Measurements from ENCODE around the gene GRIN2D. TPM values are rescaled to one million over a fixed set of nuclear protein-coding genes. Genes with fewer than 3 reads are reported as not detected.

GRIN2D gene
- total RNA-seq (2014; rRNA removed; shearing (Covaris generic)), result 5.4 and 6.1 TPM in 2 replicates

GRCh38 chr19:48393559-48394330, at the start of gene GRIN2D:
GRIN2D (plus strand) TSS chr19:48393668; CDS start chr19:48398393, 4,725 bp downstream.
- DNase-seq (ENCODE audit: low spot score), result peak; percentile 27
- in situ Hi-C loops (cut with HindIII; ENCODE audit: low sequenced_read_pairs), result no loop called here

- in situ Hi-C loops (cut with HindIII; ENCODE audit: low sequenced_read_pairs), result no loop called here
- no peak for DNase-seq (ENCODE audit: low spot score)
These were observed 48.6 kb upstream of the GRIN2D start for GRCh38 chr19:48344892-48345291.

DNA sequence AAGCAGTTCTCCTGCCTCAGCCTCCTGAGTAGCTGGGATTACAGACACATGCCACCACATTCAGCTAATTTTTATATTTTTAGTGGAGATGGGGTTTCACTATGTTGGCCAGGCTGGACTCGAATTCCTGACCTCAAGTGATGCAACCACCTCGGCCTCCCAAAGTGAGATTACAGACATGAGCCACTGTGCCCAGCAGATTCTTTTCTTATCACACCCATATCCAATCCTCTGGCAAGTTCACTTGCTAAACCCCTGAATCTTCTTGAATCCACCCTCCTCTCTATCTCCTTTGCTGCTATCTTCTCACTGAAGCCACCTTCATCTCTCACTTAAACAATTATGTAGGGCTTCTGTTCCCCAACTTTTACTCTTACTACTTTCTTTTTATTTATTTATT, 47.3 kb upstream of the GRIN2D start:
- in situ Hi-C loops (cut with HindIII; ENCODE audit: low sequenced_read_pairs), result no loop called here
- no peak for DNase-seq (ENCODE audit: low spot score)

DNA sequence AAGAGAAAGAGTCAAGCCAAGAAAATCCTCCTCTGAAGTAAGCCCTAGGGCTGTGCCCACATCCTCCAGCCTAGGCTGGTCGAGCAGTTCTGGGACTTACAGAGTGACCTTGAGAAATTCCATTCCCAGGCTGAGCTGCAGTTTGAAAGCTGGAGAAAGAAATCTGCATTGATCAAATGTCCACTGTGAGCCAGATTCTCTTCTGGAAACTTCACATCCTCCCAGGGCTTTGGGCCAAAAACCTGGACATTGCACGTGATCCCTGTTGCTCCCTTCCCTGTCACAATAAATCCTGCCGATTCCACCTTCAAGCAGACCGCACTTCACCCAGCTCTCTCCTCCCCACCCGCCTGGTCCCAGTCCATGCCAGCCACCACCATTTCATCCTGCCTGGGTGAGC, 45.4 kb upstream of the GRIN2D start:
- in situ Hi-C loops (cut with HindIII; ENCODE audit: low sequenced_read_pairs), result no loop called here
- DNase-seq (ENCODE audit: low spot score), result no peak

DNA sequence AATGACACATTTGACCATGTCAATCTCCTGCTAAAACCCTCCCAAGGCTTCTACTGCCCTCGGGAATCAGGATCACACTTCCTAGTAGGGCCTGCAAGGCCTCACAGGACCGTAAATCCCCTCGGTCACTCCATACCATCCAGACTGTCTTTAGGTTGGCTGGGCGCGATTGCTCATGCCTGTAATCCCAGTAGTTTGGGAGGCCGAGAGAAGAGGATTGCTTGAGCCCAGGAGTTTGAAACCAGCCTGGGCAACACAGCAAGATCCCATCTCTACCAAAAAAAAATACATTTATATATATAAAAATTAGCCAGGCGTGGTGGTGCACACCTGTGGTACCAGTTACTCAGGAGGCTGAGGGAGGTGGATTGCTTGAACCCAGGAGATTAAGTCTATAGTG, 44.7 kb upstream of the GRIN2D start:
- in situ Hi-C loops (cut with HindIII; ENCODE audit: low sequenced_read_pairs), result no loop called here
- no peak for DNase-seq (ENCODE audit: low spot score)

- in situ Hi-C loops (cut with HindIII; ENCODE audit: low sequenced_read_pairs), result no loop called here
- no peak for DNase-seq (ENCODE audit: low spot score)
These were observed 42.6 kb upstream of the GRIN2D start for GRCh38 chr19:48350856-48351255.

GRCh38 chr19:48351341-48351752, 42.1 kb upstream of the GRIN2D start:
- in situ Hi-C loops (cut with HindIII; ENCODE audit: low sequenced_read_pairs), result no loop called here
- DNase-seq (ENCODE audit: low spot score), result peak; percentile 40

GRCh38 chr19:48353677-48354076, 39.8 kb upstream of the GRIN2D start:
- in situ Hi-C loops (cut with HindIII; ENCODE audit: low sequenced_read_pairs), result no loop called here
- DNase-seq (ENCODE audit: low spot score), result no peak

DNA sequence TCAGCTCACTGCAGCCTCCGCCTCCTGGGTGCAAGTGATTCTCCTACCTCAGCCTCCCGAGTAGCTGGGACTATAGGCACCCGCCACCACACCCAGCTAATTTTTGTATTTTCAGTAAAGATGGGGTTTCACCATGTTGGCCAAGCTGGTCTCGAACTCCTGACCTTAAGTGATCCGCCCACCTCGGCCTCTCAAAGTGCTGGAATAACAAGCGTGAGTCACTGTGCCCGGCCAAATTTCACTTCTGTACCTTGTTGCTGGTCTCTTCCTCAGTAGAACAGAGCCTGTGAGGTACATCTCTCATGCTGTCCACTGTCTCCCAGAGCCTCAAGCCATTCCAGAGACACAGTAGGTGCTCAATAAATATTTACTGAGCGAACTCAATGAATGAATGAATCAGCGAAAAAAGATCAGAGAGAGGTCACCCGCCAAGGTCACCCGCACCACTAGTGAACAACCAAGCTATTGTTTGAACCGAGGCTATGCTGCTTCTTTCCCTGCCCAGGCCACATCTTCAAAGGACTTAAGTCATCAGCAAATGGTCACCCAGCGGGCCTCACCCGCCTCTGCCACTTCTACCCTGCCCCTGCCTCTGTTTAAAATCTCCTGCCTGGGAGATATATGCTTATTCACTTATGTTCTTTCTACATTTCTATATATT, 39.0 kb upstream of the GRIN2D start:
- no peak for DNase-seq (ENCODE audit: low spot score)
- in situ Hi-C loops (cut with HindIII; ENCODE audit: low sequenced_read_pairs), result no loop called here

GRCh38 chr19:48355365-48355954, 38.0 kb upstream of the GRIN2D start:
- DNase-seq (ENCODE audit: low spot score), result no peak
- in situ Hi-C loops (cut with HindIII; ENCODE audit: low sequenced_read_pairs), result no loop called here

DNA sequence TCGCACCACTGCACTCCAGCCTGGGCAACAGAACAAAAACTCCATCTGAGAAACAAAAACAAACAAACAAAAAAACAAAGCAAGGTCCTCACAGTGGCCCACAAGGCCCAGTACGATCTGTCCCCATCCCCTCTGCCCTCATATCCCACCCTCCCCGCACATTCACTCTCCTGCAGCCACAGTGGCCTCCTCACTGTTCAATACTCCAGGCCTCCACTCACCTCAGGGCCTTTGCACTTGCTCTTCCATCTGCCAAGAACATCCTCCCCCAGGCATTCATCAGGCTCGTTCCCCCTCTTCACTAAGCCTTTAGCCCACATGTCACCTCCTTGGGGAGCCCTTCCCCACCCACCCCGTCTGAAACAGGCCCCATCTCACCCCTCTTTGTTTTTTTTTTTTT, 34.3 kb upstream of the GRIN2D start:
- no peak for DNase-seq (ENCODE audit: low spot score)
- in situ Hi-C loops (cut with HindIII; ENCODE audit: low sequenced_read_pairs), result no loop called here

DNA sequence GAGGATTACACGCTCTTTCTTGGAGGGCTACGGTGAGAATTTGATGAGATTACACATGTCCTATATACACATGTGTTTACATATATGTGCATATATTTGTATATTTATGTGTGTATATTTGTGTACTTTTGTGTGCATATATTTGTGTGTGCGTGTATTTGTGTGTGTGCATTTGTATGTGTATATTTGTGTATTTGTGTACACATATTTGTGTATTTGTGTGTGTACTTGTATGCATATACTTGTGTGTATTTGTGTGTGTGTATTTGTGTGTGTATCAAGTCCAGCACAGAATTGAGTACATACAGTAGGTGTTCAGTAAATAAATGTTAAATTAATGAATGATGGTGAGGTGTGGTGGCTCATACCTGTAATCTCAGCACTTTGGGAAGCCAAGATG, 31.6 kb upstream of the GRIN2D start:
- DNase-seq (ENCODE audit: low spot score), result no peak
- in situ Hi-C loops (cut with HindIII; ENCODE audit: low sequenced_read_pairs), result no loop called here

DNA sequence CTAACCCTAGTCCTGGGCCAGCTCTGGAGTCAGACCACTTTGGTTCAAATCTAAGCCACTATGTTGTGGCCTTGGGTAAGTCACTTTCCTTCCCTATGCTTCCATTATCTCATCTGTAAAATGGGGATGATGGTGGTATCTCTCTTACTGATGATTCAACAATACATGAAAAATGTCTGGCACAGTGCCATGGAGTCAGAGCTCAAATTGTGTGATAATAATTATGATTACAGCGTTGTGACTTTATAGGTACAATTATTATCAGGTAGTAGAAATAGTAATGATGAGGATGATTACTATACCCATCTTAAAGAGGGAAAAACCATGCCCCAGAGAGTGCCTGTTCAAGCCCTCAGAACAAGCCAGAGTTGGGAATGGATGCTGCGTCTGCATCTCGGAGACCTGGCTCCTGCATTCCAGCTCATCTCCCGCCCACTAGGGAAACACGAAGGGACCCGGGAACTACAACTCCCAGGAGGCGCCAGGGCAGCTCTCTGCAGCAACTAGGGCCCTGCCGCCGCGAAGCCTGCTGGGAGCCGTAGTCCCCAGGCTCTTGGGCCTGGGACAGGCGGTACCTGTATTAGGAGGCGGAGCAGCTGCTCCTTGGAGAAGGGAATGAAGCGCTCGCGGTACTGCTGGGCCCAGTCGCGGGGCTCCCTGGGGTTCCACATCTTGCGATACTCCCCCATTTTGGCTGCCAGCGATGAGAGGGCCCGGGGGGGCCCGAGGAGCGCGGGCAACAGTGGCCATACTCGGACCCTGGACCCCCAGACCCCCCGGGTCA, 30.6 kb upstream of the GRIN2D start:
- in situ Hi-C loops (cut with HindIII; ENCODE audit: low sequenced_read_pairs), result no loop called here

DNA sequence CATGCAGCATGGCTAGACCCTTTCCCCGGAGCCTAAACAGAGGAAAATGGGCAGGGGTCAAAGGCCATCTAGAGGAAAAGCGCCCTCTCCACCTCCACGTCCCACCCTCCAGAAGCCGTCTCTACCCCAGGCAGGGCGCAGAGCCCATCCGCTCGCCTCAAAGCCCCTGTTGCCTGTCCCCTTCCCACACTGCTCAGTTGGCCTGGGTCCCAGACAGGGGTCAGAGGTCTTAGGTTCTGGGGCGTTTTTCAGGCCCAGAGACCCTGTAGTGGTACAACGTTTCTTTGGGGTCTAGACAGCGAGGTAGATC, 30.0 kb upstream of the GRIN2D start:
- in situ Hi-C loops (cut with HindIII; ENCODE audit: low sequenced_read_pairs), result no loop called here
- no peak for DNase-seq (ENCODE audit: low spot score)

More for the DNA sequence above, 30.6 kb upstream of the GRIN2D start:
- peak; percentile 99 for DNase-seq (ENCODE audit: low spot score)

DNA sequence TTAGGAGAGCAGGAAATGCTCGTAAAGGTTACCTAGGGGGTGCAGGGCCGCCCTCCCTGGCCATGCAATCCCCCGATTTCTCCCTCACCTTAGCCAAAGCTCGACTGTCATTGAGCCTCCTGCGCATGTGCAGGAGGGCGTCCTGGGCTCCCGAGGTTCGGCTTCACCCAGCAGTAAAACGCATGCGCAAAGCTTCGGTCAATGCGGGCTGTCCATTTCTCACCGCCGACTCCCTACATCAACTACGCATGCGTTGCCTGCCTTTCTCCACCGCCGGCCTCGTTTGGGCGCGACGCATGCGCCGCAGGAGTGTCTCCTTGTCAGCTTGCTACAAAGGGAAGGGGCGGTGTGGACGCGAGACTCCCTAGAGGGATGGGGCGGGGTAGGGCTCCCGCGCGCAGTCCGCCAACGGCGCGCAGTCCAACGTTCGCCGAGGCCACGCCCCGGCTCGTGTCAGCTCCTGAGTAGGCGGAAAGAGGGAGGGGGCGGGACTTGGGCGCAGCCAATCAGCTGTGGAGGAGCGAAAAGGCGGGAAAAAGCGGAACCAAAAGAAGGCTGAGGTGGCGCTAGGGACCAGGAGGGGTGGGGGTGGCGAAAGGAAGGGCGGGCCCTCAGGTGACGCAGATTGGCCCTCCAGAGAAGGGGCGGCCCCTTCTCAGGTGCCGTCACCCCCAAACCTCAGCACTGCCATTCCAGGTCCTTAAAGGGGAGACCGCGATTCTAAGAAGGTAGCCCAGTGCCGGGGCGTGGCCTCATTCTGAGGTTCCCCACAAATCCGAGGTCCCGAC, 29.5 kb upstream of the GRIN2D start, which contains the start of the genes SYNGR4 and TMEM143:
Gene SYNGR4, plus strand, starts transcription at position 558 of the 788 bp plus-strand sequence. CDS start 1,476 bp downstream, outside the sequence.
Gene TMEM143, minus strand, starts transcription at position 131 of the 788 bp plus-strand sequence. Its CDS starts 20 bp downstream, at position 111.
- DNase-seq (ENCODE audit: low spot score), result peak; percentile 100
- in situ Hi-C loops (cut with HindIII; ENCODE audit: low sequenced_read_pairs), result no loop called here

DNA sequence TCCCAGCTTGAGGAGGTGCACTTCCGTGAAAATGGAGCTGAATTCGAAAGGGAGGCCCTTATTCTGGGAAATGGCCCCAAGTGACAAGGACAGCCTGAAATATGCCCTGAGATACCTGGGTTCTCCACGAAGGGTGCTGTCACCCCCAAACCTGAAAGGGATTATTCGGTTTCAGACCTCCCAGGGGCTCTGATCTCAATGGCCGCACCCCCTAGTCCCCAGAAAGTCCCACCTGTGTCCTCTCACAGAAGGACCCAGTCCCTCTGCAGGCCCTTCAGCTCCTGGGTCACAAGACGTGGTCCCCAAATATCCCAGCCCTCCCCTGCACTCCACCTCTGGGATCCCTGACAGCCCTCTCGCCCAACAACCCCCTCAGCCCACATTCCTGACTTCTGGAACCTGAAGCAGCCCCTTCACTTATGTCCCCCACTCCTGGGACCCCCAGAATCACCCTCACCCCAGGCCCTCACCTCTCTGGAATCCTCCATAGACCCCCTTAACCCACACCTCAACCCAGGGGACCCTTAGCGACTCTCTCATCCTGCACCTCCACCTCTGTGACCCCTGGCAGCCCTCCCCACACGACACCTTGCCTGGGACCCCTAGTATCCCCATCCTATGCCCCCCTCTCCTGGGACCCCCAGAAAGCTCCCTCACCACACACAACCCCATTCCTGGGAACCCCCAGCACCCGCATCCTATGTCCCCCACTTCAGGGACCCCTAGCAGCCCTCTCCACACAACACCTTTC, 28.7 kb upstream of the GRIN2D start:
- no peak for DNase-seq (ENCODE audit: low spot score)
- in situ Hi-C loops (cut with HindIII; ENCODE audit: low sequenced_read_pairs), result no loop called here

DNA sequence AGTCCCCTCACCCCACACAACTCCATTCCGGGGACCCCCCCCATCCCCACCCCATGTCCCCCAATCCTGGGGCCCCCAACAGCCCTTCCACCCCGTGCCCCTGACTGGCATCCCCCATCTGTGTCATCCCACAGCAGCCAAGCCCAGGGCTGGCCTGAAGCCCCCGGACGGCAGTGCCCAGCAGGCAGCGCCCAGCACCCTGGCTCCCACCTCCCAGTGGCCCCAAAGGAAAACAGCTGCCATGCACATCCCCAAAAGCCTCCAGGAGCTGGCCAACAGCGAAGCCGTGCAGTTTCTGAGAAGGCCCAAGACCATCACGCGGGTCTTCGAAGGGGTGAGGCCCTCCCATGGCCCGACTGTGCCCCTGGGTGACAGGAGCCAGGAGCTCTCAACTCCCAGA, 27.9 kb upstream of the GRIN2D start:
- in situ Hi-C loops (cut with HindIII; ENCODE audit: low sequenced_read_pairs), result no loop called here
- no peak for DNase-seq (ENCODE audit: low spot score)

DNA sequence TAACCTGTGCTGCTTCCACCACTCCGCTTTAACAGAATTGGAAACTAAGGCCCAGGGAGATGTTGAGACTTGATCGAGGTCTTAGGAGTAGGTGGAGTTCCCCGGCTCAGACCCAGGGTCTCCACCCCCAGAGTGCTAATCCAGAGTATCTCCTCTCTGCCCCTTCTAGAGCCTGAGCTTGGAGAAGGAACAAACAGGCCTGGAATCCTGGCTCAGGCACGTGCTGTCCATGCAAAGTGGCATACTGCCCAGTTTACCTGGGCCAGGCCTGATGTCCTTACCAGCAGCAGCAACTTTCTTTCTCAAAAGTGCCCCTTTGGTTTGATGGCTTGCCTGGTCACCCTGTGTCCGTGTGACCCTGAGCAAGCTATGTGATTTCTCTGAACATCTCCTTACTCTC, 25.6 kb upstream of the GRIN2D start:
- no peak for DNase-seq (ENCODE audit: low spot score)
- in situ Hi-C loops (cut with HindIII; ENCODE audit: low sequenced_read_pairs), result no loop called here

Data from G401 (cell line).